HEK293 (cell line): ENCODE results near the gene EIF5A.

Experiments
- CTCF ChIA-PET: fragments of 350-600 bp; formaldehyde crosslinking; extraction: SDS; loops from one replicate; lab custom pipeline; 2021; ENCODE audit warnings: antibody characterized with exemption; lab: Yijun Ruan, JAX
- POLR2A ChIA-PET: fragments of 300-600 bp; formaldehyde crosslinking; extraction: SDS; loops from one replicate; lab custom pipeline; 2020; ENCODE audit warnings: antibody characterized with exemption, inconsistent platforms; lab: Yijun Ruan, JAX
- H3K27ac ChIP-seq: fragments of 200-500 bp; sonication (Bioruptor generic); 2 replicates; pipeline ENCODE4 v1.5.1; 2014; ENCODE audit warnings: low read depth, low read length, control low read depth, inconsistent platforms; ENCODE audit errors: extremely low read depth
- H3K36me3 ChIP-seq, 2 experiments: fragments of 200-500 bp in 1 of 2; sonication (Bioruptor generic) in 1 of 2; 1 replicate in 1 of 2; 2 replicates in 1 of 2; pipeline ENCODE4 v1.5.1; 2014 to 2017; ENCODE audit warnings: inconsistent platforms in 2 of 2, low read length in 2 of 2; ENCODE audit not compliant: control insufficient read depth in 2 of 2, insufficient read depth in 1 of 2
- H3K4me1 ChIP-seq: fragments of 200-500 bp; sonication (Bioruptor generic); 2 replicates; pipeline ENCODE4 v1.5.1; 2014; ENCODE audit warnings: mild to moderate bottlenecking, low read length, inconsistent platforms; ENCODE audit not compliant: control insufficient read depth, insufficient read depth
- H3K4me3 ChIP-seq: 2 replicates; pipeline ENCODE4 v1.5.1; 2011; ENCODE audit warnings: low read depth, mild to moderate bottlenecking, control low read depth, low read length, moderate library complexity
- H3K9me3 ChIP-seq: fragments of 200-500 bp; sonication (Bioruptor generic); 2 replicates; pipeline ENCODE4 v1.5.1; 2014; ENCODE audit warnings: low read depth, low read length, inconsistent platforms; ENCODE audit not compliant: control insufficient read depth, insufficient read depth
- GLIS1 ChIP-seq: fragments of 450-650 bp; formaldehyde crosslinking; IDR thresholded peaks from 2 replicates; pipeline ENCODE4 v1.5.1; 2016; ENCODE audit warnings: missing biosample characterization, missing genetic modification characterization
- HOXD13 ChIP-seq: sonication (generic); formaldehyde crosslinking; IDR thresholded peaks from 2 replicates; pipeline ENCODE4 v1.8.0; 2022; ENCODE audit warnings: missing genetic modification reagents, borderline replicate concordance
- KLF10 ChIP-seq: fragments of 450-650 bp; IDR thresholded peaks from 2 replicates; pipeline ENCODE4 v1.5.1; 2018; ENCODE audit warnings: missing biosample characterization, mild to moderate bottlenecking, missing genetic modification characterization
- PRDM1 ChIP-seq: fragments of 450-650 bp; formaldehyde crosslinking; IDR thresholded peaks from 2 replicates; pipeline ENCODE4; 2016; ENCODE audit warnings: missing biosample characterization, missing genetic modification characterization
- PRDM10 ChIP-seq: fragments of 450-650 bp; formaldehyde crosslinking; IDR thresholded peaks from 2 replicates; pipeline ENCODE4 v1.5.1; 2016; ENCODE audit warnings: missing biosample characterization, missing genetic modification characterization
- PRDM6 ChIP-seq: fragments of 450-650 bp; formaldehyde crosslinking; IDR thresholded peaks from 2 replicates; pipeline ENCODE4 v1.5.1; 2017; ENCODE audit warnings: missing biosample characterization, missing genetic modification characterization
- YY1 ChIP-seq: fragments of 450-650 bp; formaldehyde crosslinking; IDR thresholded peaks from 2 replicates; pipeline ENCODE4 v1.5.1; 2018; ENCODE audit warnings: missing biosample characterization, missing genetic modification characterization
- ZBTB26 ChIP-seq: fragments of 450-650 bp; formaldehyde crosslinking; optimal IDR thresholded peaks from 2 replicates; pipeline ENCODE3; 2016; ENCODE audit warnings: missing biosample characterization, mild to moderate bottlenecking, missing genetic modification characterization
- ZIC2 ChIP-seq: fragments of 450-650 bp; formaldehyde crosslinking; IDR thresholded peaks from 2 replicates; pipeline ENCODE4 v1.5.1; 2016; ENCODE audit warnings: missing biosample characterization, missing genetic modification characterization
- ZNF114 ChIP-seq: fragments of 450-650 bp; formaldehyde crosslinking; IDR thresholded peaks from 2 replicates; pipeline ENCODE4 v1.5.0; 2017; ENCODE audit warnings: missing biosample characterization, missing genetic modification characterization
- ZNF133 ChIP-seq: fragments of 450-650 bp; formaldehyde crosslinking; IDR thresholded peaks from 2 replicates; pipeline ENCODE4 v1.5.1; 2016; ENCODE audit warnings: missing biosample characterization, missing genetic modification characterization
- ZNF157 ChIP-seq: fragments of 450-650 bp; formaldehyde crosslinking; IDR thresholded peaks from 2 replicates; pipeline ENCODE4 v1.5.1; 2016; ENCODE audit warnings: missing biosample characterization, missing genetic modification characterization
- ZNF184 ChIP-seq: fragments of 450-650 bp; IDR thresholded peaks from 2 replicates; pipeline ENCODE4 v1.5.1; 2018; ENCODE audit warnings: missing biosample characterization, mild to moderate bottlenecking, missing genetic modification characterization
- ZNF214 ChIP-seq: fragments of 450-650 bp; formaldehyde crosslinking; IDR thresholded peaks from 2 replicates; pipeline ENCODE4 v1.5.1; 2017; ENCODE audit warnings: missing biosample characterization, mild to moderate bottlenecking, missing genetic modification characterization, borderline replicate concordance
- ZNF335 ChIP-seq: fragments of 450-650 bp; formaldehyde crosslinking; conservative IDR thresholded peaks from 2 replicates; pipeline ENCODE4 v1.5.1; 2016; ENCODE audit warnings: missing biosample characterization, missing genetic modification characterization
- ZNF366 ChIP-seq: fragments of 450-650 bp; formaldehyde crosslinking; conservative IDR thresholded peaks from 2 replicates; pipeline ENCODE4 v1.5.1; 2016; ENCODE audit warnings: missing biosample characterization, missing genetic modification characterization
- ZNF529 ChIP-seq: fragments of 450-650 bp; formaldehyde crosslinking; IDR thresholded peaks from 2 replicates; pipeline ENCODE4 v1.5.1; 2017; ENCODE audit warnings: missing genetic modification characterization, missing biosample characterization; ENCODE audit not compliant: insufficient replicate concordance
- ZNF561 ChIP-seq: fragments of 450-650 bp; IDR thresholded peaks from 2 replicates; pipeline ENCODE4 v1.5.1; 2018; ENCODE audit warnings: missing biosample characterization, missing genetic modification characterization, borderline replicate concordance
- ZNF600 ChIP-seq: fragments of 450-650 bp; formaldehyde crosslinking; IDR thresholded peaks from 2 replicates; pipeline ENCODE4 v1.5.1; 2016; ENCODE audit warnings: missing biosample characterization, missing genetic modification characterization
- ZNF626 ChIP-seq: fragments of 450-650 bp; sonication (Bioruptor Pico); formaldehyde crosslinking; IDR thresholded peaks from 2 replicates; pipeline ENCODE4 v1.5.1; 2018; ENCODE audit warnings: missing biosample characterization, missing genetic modification characterization, inconsistent platforms
- ZSCAN23 ChIP-seq: fragments of 450-650 bp; formaldehyde crosslinking; IDR thresholded peaks from 2 replicates; pipeline ENCODE4 v1.5.1; 2016; ENCODE audit warnings: missing biosample characterization, missing genetic modification characterization
- TF ChIP-seq, protein P1 (sequence below): fragments of 450-650 bp; IDR thresholded peaks from 2 replicates; pipeline ENCODE4 v1.5.1; 2018; ENCODE audit warnings: missing biosample characterization, missing genetic modification characterization
- TF ChIP-seq, protein P2 (sequence below): fragments of 450-650 bp; formaldehyde crosslinking; IDR thresholded peaks from 2 replicates; pipeline ENCODE4 v1.5.1; 2016; ENCODE audit warnings: missing biosample characterization, missing genetic modification characterization

EIF5A gene

DNA sequence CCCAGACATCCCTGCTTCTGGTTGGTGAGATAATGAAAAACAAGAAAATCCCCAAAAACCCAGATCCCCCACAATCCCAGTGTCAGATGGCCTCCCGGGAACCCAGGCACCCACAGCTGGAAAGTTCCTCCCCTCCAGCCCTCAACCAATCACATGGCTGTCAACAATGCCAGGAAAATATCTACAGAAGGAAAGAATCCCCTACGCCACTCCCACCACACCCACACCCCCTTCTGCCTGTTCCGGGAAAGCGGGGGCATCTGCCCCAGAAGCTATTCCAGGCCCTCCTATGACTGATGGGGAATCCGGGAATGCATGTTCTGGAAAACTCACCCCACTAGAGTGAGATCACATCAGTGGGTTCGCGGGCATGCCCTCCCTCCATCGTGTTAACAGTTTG, 49.3 kb downstream of the EIF5A start:
- ChIA-PET CTCF (interaction anchor here (0.7 to 4.3 kb wide), 29 partner anchors 9 to 332 kb away, joined by 3 to 87 read pairs (median 8); partner anchors contain the start of genes CHRNB1, FGF11, SENP3 and SLC35G6), POLR2A (interaction anchor here (0.6 to 3.4 kb wide), 7 partner anchors 27 to 312 kb away, joined by 3 to 29 read pairs (median 6); partner anchors contain the start of gene TMEM256)
- Histone ChIP-seq H3K4me1 (peaks cover 3% of the 10 kb centered on the region), H3K36me3 (no peaks in the 10 kb centered on the region), H3K9me3 (no peaks in the 10 kb centered on the region), H3K4me3 (no peak overlapping the region), H3K27ac (no peak overlapping the region)
- no peak for TF ChIP-seq ZNF626 (tag by site-specific recombination)
- TF ChIP-seq ZNF366 (tag by site-specific recombination): no peak
- no peak for TF ChIP-seq HOXD13 (CRISPR knock-in tag)

DNA sequence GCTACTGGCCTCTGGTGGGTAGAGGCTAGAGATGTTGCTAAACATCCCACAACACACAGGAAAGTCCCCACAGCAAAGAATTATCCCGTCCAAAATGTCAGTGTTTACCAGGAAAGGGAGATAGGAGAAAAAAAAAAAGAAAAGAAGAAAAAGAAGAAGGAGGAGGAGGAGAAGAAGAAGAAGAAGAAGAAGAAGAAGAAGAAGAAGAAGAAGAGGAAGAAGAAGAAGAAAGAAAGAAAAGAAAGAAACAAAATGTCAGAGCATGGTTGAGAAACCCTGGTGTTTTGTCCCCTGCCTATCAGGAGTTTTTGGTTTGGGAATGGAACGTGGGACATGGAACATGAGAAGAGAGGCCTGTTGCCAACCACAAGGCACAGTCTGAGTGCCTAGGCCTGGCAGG, 50.0 kb downstream of the EIF5A start:
- no peaks in the 10 kb centered on the region for H3K9me3 ChIP-seq
- CTCF ChIA-PET: interaction anchor here (1.7 to 4.3 kb wide), 8 partner anchors 9 to 202 kb away, joined by 3 to 87 read pairs (median 17); partner anchors contain the start of genes SENP3, TMEM102, TMEM256 and TNFSF13
- TF ChIP-seq ZNF366 (tag by site-specific recombination): peak; percentile 39; the same call in 1 of the 2 replicates
- no peak for TF ChIP-seq ZNF133 (tag by site-specific recombination)
- TF ChIP-seq ZIC2: no peak
- 0 out of 2 replicates have a peak, but pooled peaks have one; percentile 17 for TF ChIP-seq ZNF600
- no peak for TF ChIP-seq YY1 (tag by site-specific recombination)
- no peak for TF ChIP-seq ZSCAN23
- no peak for TF ChIP-seq ZNF335 (tag by site-specific recombination)
- no peak for TF ChIP-seq ZNF529 (tag by site-specific recombination)
- TF ChIP-seq, protein P1, sequence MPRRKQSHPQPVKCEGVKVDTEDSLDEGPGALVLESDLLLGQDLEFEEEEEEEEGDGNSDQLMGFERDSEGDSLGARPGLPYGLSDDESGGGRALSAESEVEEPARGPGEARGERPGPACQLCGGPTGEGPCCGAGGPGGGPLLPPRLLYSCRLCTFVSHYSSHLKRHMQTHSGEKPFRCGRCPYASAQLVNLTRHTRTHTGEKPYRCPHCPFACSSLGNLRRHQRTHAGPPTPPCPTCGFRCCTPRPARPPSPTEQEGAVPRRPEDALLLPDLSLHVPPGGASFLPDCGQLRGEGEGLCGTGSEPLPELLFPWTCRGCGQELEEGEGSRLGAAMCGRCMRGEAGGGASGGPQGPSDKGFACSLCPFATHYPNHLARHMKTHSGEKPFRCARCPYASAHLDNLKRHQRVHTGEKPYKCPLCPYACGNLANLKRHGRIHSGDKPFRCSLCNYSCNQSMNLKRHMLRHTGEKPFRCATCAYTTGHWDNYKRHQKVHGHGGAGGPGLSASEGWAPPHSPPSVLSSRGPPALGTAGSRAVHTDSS: peak; percentile 90
- no peak for TF ChIP-seq ZNF114
- no peak for TF ChIP-seq ZBTB26 (tag by site-specific recombination)
- TF ChIP-seq ZNF184 (tag by site-specific recombination): no peak
- no peak for TF ChIP-seq ZNF157 (tag by site-specific recombination)
- TF ChIP-seq KLF10 (tag by site-specific recombination): no peak
- TF ChIP-seq, all 188 proteins: peak for 3
- H3K36me3 ChIP-seq: no peaks in the 10 kb centered on the region
- peaks cover under 1% of the 10 kb centered on the region; the same call in 1 of the 2 replicates for H3K4me1 ChIP-seq
- H3K27ac ChIP-seq: no peak overlapping the region
- POLR2A ChIA-PET: interaction anchor here (0.6 to 3.4 kb wide), 2 partner anchors 47 to 313 kb away, joined by 4 to 29 read pairs; partner anchors contain the start of gene TMEM256
- H3K4me3 ChIP-seq: no peak overlapping the region

GRCh38 chr17:7361906-7362305, 54.5 kb downstream of the EIF5A start:
- Histone ChIP-seq H3K9me3 (no peaks in the 10 kb centered on the region), H3K36me3 (no peaks in the 10 kb centered on the region), H3K27ac (no peak overlapping the region), H3K4me3 (no peak overlapping the region), H3K4me1 (no peaks in the 10 kb centered on the region)
- ChIA-PET CTCF (interaction anchor here (0.8 to 2.0 kb wide), 4 partner anchors 9 to 199 kb away, joined by 3 to 11 read pairs (median 4); no protein-coding TSS in a partner anchor), POLR2A (interaction anchor here (0.6 to 1.0 kb wide), 3 partner anchors 10 to 199 kb away, joined by 3 to 4 read pairs (median 4); no protein-coding TSS in a partner anchor)
- TF ChIP-seq PRDM1: no peak
- TF ChIP-seq ZNF214 (tag by site-specific recombination): no peak
- TF ChIP-seq PRDM10: peak; percentile 80
- TF ChIP-seq, protein P2, sequence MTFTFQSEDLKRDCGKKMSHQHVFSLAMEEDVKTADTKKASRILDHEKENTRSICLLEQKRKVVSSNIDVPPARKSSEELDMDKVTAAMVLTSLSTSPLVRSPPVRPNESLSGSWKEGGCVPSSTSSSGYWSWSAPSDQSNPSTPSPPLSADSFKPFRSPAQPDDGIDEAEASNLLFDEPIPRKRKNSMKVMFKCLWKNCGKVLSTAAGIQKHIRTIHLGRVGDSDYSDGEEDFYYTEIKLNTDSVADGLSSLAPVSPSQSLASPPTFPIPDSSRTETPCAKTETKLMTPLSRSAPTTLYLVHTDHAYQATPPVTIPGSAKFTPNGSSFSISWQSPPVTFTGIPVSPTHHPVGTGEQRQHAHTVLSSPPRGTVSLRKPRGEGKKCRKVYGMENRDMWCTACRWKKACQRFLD (tag by site-specific recombination): no peak
- TF ChIP-seq GLIS1 (tag by site-specific recombination): peak; percentile 14; the same call in 1 of the 2 replicates
- no peak for TF ChIP-seq ZNF561 (tag by site-specific recombination)
- TF ChIP-seq PRDM6 (tag by site-specific recombination): no peak
